SH-SY5Y (cell line): ENCODE results near the gene WDR70.

ENCODE experiments used
- GATA2 ChIP-seq: IDR thresholded peaks from 2 replicates; pipeline ENCODE4 v1.6.1; 2011; ENCODE audit warnings: mild to moderate bottlenecking, low read depth, low read length
- GATA3 ChIP-seq: IDR thresholded peaks from 2 replicates; pipeline ENCODE4 v1.6.1; 2011; ENCODE audit warnings: low read depth, mild to moderate bottlenecking, low read length, moderate library complexity

DNA sequence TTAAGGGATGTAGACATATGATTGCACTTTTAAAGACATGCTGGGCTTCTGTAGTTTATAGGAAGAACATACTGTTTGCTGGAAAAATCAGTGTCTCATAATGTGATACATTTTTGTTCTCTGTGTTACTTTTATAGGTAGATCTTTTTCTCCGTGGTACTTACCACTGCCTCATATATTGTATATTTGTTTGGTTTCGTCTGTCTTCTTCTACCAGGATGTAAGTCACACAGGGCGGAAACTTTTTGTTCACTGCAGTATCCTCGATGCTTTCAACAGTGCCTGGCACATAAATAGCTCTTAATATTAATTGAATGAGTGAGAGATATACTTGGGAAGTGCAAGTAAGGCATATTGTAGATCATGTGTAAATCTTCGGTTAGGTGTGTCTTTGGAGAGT is 325.3 kb downstream of the WDR70 start:
- TF ChIP-seq GATA3 (no peak), GATA2 (no peak)
